NOMO-1 treated with dmso at 0.1 percent for 144 hours (cell line): ENCODE results near the gene STOX1.
"Not testable (repeated sequence)": the region's sequence is repeated elsewhere in the genome, so short reads cannot be mapped to it uniquely, and the experiment has no call there.

Experiments used
- DNase-seq: peaks from one replicate; lab custom pipeline; 2025; ENCODE audit not compliant: unreplicated experiment; lab: John Stamatoyannopoulos, UW

Gene STOX1, protein sequence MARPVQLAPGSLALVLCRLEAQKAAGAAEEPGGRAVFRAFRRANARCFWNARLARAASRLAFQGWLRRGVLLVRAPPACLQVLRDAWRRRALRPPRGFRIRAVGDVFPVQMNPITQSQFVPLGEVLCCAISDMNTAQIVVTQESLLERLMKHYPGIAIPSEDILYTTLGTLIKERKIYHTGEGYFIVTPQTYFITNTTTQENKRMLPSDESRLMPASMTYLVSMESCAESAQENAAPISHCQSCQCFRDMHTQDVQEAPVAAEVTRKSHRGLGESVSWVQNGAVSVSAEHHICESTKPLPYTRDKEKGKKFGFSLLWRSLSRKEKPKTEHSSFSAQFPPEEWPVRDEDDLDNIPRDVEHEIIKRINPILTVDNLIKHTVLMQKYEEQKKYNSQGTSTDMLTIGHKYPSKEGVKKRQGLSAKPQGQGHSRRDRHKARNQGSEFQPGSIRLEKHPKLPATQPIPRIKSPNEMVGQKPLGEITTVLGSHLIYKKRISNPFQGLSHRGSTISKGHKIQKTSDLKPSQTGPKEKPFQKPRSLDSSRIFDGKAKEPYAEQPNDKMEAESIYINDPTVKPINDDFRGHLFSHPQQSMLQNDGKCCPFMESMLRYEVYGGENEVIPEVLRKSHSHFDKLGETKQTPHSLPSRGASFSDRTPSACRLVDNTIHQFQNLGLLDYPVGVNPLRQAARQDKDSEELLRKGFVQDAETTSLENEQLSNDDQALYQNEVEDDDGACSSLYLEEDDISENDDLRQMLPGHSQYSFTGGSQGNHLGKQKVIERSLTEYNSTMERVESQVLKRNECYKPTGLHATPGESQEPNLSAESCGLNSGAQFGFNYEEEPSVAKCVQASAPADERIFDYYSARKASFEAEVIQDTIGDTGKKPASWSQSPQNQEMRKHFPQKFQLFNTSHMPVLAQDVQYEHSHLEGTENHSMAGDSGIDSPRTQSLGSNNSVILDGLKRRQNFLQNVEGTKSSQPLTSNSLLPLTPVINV

DNA sequence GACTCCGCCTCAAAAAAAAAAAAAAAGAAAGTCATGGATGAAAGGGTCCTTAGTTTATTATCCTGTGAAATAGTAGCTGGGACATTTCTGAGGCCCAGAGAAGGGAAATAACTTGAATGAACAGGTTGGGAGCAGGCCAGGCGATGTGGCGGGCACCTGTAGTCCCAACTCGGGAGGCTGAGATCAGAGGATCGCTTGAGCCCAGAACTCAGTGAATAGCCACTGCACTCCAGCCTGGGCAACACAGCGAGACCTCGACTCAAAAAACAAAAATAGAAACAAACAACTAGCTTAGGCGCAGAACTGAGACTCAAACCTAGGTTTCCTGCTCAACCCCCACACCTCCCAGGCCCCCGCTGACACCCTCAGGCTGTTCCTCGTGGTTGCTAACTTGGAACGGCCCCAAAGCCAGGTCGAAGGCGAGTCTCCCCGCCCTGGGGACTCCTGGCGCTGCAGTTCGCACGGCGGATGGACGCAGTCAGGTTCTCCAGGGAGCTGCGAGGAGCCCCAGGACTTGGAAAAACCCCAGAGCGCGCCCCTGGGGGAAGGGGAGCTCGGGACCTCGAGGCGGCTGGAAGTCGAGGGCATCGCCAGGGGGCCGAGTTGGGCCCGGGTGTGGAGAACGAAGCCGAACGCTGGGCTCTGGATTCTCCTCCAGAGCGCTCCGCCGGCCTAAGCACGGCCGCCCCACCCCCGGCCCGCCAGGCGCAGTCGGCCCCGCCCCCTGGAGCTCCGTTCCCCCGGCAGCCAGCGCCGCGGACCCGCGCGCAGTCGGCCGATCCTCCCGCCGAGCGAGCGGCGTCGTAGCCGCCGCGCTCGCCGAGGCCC is at the start of gene STOX1:
Gene STOX1 (plus strand): TSS at position 768 of the 828 bp plus-strand sequence. CDS start 93 bp downstream, outside the sequence.
- DNase-seq, result peak; percentile 53

DNA sequence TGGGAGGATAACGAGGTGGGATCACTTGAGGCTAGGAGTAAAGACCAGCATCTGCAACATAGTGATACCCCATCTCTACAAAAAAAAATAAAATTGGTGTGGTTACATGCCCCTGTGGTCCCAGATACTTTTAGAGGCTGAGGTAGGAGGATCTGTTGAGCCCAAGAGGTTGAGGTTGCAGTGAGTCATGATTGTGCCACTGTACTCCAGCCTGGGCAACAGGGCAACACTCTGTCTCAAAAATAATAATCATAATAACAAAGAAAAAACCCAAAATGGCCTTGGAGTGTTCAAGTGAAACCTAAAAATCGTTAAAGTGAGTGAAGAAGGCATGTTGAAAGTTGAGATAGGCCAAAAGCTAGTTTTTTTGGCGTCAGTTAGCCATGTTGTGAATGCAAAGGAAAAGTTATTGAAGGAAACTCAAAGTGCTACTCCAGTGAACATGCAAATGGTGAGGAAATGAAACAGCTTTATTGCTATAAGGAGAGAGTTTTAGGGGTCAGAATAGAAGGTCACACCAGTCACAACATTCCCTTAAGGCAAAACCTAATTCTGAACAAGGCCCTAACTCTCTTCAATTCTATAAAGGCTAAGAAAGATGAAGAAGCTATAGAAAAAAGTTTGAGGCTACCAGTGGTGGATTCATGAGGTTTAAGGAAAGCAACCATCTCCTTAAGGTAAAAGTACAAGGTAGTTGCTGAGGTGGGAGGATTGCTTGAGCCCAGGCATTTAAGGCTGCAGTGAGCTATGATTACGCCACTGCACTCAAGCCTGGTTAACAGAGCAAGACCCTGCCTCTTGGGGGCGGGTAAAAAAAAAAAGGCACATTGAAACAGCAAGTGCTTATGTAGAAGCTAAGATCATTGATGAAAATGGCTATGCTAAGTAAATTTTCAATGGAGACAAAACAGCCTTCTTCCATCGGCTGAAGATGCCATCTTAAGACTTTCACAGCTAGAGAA is 45.4 kb upstream of the STOX1 start:
- no peak for DNase-seq

DNA sequence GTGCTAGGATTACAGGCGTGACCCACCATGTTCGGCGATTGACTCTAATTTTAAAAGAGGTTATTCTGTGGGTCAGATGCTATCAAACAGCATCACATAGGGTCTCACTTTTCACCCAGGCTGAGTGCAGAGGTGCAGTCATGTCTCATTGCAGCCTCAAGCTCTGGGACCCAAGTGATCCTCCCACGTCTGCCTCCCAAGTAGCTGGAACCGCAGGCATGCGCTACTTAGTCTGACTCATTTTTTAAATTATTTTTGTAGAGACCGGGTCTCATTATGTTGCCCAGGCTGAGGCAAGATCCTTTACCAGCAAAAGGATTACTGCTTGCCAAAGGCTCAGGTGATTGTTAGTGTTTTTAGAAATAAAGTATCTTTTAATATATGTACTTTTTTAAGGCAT is 42.9 kb upstream of the STOX1 start:
- DNase-seq, result no peak

DNA sequence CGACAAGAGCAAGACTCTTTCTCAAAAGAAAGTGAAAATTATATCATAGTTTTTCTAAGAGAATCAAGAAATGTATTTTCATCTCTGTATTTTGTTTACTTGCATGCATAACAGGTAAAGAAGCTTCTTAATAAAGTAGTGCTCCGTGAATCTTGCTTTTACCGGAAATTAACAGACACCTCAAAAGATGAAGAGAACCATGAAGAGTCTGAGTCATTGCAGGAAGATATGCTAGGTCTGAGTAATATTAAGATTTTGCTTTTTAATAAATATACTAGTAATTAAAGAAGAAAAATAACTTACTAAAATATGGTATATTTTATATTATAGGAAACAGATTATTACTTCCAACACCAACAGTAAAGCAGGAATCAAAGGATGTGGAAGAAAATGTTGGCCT is 39.5 kb upstream of the STOX1 start:
- no peak for DNase-seq

DNA sequence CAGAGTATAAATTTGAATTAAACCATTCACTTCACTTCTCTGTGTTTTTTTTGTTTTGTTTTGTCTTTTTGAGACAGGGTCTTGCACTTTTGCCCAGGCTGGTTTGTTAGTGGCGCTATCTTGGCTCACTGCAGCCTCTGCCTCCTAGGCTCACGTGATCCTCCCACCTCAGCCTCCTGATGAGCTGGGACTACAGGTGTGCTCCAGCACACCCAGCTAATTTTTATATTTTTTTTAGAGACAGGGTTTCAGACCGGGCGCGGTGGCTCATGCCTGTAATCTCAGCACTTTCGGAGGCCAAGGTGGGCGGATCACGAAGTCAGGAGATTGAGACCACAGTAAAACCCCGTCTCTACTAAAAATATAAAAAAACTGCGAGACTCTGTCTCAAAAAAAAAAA is 36.9 kb upstream of the STOX1 start:
- DNase-seq, result no peak

DNA sequence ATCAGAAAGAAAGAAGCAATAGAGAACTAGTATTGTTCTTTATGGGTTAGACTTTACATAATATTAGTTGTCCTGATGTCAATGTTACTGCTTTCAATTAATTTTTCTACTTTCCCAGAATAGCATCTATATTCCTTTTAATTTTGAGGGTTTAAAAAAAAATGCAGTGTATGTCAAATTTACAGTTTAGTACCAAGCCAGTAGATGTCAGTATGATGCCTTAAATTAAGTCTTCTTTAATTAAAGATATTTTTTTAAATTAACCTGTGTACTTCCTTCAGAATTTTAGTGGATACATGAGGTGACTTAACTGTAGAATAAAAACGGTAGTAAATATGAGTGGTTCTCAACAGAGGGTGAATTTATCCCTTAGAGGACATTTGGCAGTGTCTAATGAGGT is 35.2 kb upstream of the STOX1 start:
- no peak for DNase-seq

DNA sequence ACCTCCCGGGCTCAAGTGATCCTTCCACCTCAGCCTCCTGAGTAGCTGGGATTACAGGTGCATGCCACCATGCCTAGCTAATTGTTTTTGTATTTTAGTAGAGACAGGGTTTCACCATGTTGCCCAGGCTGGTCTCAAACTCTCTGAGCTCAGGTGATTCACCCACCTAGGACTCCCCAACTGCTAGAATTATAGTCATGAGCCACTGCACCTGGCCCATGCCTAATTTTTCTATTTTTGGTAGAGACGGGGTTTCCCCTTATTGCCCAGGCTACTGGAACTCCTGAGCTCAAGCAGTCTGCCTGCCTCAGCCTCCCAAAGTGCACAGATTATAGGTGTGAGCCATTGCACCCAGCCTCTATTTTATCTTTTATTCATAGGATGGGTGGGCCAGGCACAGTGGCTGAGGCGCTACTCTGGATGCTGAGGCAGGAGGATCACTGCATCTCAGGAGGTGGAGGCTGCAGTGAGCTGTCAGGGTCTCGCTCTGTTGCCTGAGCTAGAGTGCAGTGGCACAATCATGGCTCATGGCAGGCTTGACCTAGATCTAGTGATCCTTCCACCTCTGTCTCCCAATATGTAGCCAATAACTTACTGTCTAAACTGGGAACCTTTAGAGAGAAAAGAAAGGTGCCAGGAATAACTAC is 31.3 kb upstream of the STOX1 start:
- DNase-seq, result no peak

DNA sequence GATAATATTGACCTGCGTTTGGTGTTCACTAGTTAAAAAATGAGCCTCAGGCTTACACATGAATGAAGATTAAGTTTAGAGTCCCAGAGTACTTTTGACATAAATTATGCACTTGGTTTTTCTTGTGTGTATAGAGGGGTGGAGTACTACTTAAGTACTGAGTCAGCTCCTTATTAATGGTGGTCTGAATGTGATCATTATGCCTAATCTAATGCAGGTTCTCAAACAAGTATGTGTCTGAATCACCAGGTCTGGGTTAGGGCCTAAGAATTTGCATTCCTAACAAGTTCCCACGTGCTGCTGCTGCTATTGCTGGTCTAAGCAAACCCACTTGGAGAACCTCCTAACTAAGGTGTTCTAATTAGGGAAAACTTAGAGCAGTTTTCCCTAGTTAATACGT is 30.7 kb upstream of the STOX1 start:
- DNase-seq, result no peak

DNA sequence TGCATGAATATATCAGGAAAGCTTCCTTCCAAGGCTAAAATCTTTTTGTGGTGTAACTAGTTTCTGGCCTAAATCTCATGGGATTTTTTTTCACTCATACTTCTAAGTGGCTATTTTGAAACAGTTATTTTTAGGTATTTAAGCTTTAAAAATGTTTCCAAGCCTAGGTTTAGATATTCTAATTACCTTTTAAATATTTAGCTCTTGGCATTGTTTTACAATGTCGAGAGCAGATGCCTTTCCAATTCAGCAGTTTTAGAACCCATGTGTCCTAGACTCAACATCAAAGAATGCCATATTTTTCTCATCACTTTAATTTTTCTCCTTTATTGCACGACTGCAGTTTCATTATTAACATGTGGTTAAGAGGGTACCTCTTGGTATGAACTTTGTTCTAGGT is 27.1 kb upstream of the STOX1 start:
- DNase-seq, result no peak

DNA sequence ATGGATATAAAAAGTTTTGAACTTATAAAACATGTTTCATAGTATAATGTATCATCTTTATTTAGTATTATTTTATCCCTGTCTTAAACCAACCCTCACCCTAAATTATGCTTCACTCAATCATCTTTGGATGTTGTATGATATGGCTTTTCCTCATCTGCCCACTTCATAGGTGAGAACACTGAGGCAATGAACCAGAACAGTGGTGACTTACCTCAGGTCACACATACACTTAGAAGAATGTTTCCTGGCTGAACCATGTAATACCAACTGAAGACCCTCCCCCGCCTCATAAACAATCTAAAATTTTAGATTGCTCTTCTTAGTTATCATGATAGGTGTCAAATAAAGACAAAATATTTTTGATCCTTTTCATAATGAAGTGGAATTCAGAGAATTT is 22.6 kb upstream of the STOX1 start:
- DNase-seq, result no peak

DNA sequence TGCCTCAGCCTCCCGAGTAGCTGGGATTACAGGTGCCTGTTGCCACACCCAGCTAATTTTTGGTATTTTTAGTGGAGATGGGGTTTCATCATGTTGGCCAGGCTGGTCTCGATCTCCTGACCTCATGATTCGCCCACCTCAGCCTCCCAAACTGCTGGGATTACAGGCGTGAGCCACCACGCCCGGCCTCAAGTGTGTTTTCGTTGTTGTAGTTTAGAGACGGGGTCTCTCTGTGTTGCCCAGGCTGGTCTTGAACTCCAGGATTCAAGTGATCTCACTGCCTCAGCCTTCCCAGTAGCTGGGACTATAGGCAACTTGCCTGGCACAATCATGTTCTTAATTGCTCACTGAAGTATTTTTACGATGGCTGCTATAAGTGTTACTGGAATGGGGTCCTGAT is 16.5 kb upstream of the STOX1 start:
- not testable (repeated sequence) for DNase-seq

DNA sequence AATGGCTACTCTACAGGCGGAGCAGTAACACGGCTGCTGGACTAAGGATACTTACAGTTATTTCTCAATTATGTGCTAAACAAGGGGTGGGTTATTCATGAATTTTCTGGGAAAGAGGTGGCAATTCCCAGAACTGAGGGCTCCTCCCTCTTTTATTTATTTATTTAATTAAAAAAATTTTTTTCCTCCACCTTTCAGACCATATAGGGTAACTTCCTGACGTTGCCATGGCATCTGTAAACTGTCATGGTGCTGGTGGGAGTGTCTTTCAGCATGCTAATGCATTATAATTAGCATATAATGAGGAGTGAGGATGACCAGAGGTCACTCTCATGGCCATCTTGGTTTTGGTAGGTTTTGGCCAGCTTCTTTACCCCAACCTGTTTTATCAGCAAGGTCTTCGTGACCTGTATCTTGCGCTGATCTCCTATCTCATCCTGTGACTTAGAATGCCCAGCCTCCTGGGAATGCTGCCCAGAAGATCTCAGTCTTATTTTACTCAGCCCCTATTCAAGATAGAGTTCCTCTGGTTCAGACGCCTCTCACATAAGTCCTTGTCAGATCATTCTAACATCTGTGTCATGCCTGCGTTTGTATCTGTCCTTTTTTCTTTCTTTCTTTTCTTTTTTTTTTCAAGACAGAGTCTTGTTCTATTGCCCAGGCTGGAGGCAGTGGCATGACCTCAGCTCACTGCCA is 15.9 kb upstream of the STOX1 start:
- DNase-seq, result no peak

DNA sequence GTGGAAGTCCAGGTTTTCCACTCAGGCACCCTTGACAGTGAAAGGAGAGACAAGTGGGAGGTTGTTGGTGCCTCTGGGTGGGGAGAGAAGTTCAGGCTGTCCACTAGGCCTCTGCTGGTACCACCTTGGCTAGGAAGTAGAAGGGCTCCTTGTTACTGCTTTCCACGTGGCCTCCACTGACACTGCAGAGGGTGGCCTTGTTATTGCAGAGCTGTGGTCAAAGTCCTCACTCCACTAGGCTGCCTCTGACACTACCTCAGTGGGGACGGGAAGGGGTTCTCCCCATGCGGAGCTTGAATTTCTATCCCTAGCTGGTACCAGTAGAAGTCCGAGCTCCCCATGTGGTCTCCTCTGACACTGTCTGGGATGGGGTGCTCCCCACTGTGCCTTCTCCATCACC is 14.9 kb upstream of the STOX1 start:
- DNase-seq, result no peak

DNA sequence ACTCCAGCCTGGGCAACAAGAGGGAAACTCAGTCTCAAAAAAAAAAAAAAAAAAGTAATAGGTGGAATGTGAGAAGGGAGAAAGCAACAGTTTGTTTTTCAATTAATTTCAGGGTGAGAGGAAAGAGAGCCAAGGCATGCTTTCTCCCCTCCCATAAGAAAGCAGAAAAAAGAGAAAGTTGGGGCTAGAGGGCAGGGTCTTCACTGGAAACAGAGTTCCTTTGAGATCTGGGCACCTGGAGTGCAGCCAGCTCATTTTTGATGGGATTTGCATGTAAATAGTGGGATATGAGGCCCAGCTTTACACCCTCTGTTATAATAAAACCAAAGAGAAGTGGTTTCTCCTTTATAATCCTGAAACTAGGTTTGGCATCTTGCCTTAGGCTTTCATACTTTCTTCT is 13.8 kb upstream of the STOX1 start:
- DNase-seq, result no peak

DNA sequence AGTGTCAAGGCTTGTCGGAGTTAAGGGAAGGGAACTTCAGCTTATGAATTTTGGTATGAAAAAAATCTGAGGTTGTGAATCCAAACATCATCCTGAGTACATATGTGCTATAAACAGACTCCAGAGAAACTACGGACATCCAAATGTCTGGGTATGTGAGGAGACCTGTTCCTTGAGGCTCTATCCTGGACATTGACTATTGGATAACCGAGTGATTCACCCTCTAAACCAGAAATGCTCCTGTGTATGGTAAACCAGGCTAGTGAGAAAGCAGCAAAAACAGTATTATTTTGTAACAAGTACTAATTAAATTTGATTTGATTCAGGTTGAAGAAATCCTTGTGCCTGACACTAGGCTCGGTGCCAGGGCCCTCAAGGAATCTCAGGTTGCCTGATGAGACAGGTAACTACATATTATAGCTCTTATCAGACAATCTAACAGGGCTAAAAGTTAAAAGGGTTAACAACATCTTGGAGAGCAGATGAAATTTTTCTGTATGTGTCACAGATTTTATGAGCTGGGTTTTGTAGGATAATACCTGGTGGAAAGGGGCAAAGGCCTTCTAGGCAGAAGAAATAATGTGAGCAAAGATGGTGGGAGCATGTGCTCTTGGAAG is 10.4 kb upstream of the STOX1 start:
- DNase-seq, result no peak

DNA sequence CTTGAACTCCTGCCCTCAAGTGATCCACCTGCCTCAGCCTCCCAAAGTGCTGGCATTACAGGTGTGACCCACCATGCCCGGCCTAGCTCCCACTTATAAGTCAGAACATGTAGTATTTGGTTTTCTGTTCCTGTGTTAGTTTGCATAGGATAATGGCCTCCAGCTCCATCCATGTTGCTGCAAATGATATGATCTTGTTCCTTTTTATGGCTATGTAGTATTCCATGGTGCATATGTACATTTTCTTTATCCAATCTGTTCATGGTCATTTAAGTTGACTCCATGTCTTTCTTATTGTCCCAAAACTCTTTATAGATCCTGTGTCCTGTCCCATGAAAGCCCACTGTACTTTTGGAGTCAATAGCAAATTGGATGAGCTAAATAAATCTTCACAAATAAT is 7.0 kb upstream of the STOX1 start:
- DNase-seq, result not testable (repeated sequence)

DNA sequence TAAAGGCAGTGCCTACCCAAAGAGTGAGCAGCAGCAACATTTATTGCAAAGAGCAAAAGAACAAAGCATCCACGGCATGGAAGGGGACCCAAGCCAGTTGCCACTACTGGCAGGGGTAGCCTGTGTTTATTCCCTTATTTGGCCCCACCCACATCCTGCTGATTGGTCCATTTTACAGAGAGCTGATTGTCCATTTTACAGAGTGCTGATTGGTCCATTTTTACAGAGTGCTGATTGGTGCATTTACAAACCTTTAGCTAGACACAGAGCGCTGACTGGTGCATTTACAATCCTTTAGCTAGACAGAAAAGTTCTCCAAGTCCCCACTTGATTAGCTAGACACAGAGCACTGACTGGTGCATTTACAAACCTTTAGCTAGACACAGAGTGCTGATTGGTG is 4.7 kb upstream of the STOX1 start:
- not testable (repeated sequence) for DNase-seq

DNA sequence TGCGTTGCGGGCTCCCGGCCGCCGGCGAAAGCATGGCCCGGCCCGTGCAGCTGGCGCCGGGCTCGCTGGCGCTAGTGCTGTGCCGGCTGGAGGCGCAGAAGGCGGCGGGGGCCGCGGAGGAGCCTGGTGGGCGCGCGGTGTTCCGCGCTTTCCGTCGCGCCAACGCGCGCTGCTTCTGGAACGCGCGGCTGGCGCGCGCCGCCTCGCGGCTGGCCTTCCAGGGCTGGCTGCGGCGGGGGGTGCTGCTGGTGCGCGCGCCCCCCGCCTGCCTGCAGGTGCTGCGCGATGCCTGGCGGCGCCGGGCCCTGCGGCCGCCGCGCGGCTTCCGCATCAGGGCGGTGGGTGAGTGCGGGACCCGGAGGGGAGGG is 245 bp downstream of the STOX1 start:
- DNase-seq, result not testable (repeated sequence)
